Measurements from ENCODE around the gene DEDD2. TPM values are rescaled to one million over a fixed set of nuclear protein-coding genes. Genes with fewer than 3 reads are reported as not detected.

DEDD2 gene
- total RNA-seq, 4 donors from 2014 or later: 23.2 to 30.2 (median 27.8) TPM

- TF ChIP-seq, protein P1, sequence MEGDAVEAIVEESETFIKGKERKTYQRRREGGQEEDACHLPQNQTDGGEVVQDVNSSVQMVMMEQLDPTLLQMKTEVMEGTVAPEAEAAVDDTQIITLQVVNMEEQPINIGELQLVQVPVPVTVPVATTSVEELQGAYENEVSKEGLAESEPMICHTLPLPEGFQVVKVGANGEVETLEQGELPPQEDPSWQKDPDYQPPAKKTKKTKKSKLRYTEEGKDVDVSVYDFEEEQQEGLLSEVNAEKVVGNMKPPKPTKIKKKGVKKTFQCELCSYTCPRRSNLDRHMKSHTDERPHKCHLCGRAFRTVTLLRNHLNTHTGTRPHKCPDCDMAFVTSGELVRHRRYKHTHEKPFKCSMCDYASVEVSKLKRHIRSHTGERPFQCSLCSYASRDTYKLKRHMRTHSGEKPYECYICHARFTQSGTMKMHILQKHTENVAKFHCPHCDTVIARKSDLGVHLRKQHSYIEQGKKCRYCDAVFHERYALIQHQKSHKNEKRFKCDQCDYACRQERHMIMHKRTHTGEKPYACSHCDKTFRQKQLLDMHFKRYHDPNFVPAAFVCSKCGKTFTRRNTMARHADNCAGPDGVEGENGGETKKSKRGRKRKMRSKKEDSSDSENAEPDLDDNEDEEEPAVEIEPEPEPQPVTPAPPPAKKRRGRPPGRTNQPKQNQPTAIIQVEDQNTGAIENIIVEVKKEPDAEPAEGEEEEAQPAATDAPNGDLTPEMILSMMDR (IDR thresholded peaks at IDR 0.05): no peak
- Histone ChIP-seq H3K36me3 (peaks cover 10 to 100% (median 62%) of the 10 kb centered on the region in 3 donors), H3K27me3 (no peaks in the 10 kb centered on the region), H3K4me1 (peaks cover 0 to 29% (median 5%) of the 10 kb centered on the region in 3 donors), H3K9me3 (no peaks in the 10 kb centered on the region), H3K27ac (no peak overlapping the region), H3K4me3 (no peak overlapping the region)
- WGBS, 2 donors: 81 to 87% methylated on average over 4 to 5 of the region's 5 CpGs
- intact Hi-C loops (cut with DNase I): loop anchor here (10.0 kb wide), 1 partner anchor 100 kb away; the partner anchor contains the start of gene POU2F2
- no peak for DNase-seq
Observed at GRCh38 chr19:42235181-42235580, 17.7 kb upstream of the DEDD2 start.

- peaks cover 10 to 100% (median 64%) of the 10 kb centered on the region in 3 donors for H3K36me3 ChIP-seq
- WGBS, 2 donors: 94 to 95% methylated on average over 4 to 11 of the region's 11 CpGs
- no peaks in the 10 kb centered on the region for H3K27me3 ChIP-seq
- H3K9me3 ChIP-seq: no peaks in the 10 kb centered on the region
- H3K4me3 ChIP-seq: no peak overlapping the region
- H3K27ac ChIP-seq: no peak overlapping the region
- no peak for DNase-seq
- no peak for TF ChIP-seq POLR2A (IDR thresholded peaks at IDR 0.05)
- TF ChIP-seq, protein P1 (IDR thresholded peaks at IDR 0.05): no peak
- peaks cover 0 to 28% (median 0%) of the 10 kb centered on the region in 3 donors for H3K4me1 ChIP-seq
- intact Hi-C loops (cut with DNase I): loop anchor here (10.0 kb wide), 1 partner anchor 100 kb away; the partner anchor contains the start of gene POU2F2
Observed at GRCh38 chr19:42234364-42234763, 16.9 kb upstream of the DEDD2 start.

GRCh38 chr19:42233678-42234292 is 16.3 kb upstream of the DEDD2 start:
- intact Hi-C loops (cut with DNase I): loop anchor here (10.0 kb wide), 1 partner anchor 99 kb away; the partner anchor contains the start of gene POU2F2

DNA sequence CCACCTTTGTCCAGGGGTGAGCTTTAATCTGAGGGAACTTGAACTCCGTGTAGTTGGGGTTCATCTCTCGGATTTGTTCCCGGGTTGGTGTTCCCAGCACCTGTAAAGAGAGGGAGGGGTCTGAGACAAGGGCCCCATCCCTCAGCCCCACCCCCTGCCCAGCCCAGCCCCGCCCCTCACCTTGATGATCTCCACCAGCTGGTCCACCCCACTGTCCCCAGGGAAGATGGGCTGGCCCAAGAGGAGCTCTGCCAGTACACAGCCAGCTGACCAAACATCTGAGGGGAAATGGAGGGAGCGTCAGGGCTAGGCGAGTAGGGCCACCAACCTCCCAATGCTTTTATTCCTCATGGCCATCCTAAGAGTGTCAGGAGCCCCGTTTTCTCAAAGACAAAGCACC is 15.6 kb upstream of the DEDD2 start:
- H3K9me3 ChIP-seq: no peaks in the 10 kb centered on the region
- TF ChIP-seq, protein P1 (IDR thresholded peaks at IDR 0.05): no peak
- no peak for TF ChIP-seq POLR2A (IDR thresholded peaks at IDR 0.05)
- H3K36me3 ChIP-seq: peaks cover 10 to 100% (median 70%) of the 10 kb centered on the region in 3 donors
- no peak overlapping the region for H3K4me3 ChIP-seq
- 78% methylated on average over 2 of the region's 7 CpGs; no CpG with 5 or more reads in 1 of the 2 donors for WGBS, 2 donors
- intact Hi-C loops (cut with DNase I): loop anchor here (10.0 kb wide), 1 partner anchor 98 kb away; the partner anchor contains the start of gene POU2F2
- no peaks in the 10 kb centered on the region for H3K27me3 ChIP-seq
- DNase-seq: no peak
- no peak overlapping the region for H3K27ac ChIP-seq
- peaks cover 0 to 20% (median 0%) of the 10 kb centered on the region in 3 donors for H3K4me1 ChIP-seq

More at GRCh38 chr19:42233678-42234292, 16.3 kb upstream of the DEDD2 start:
- no peak for TF ChIP-seq POLR2A (IDR thresholded peaks at IDR 0.05)
- TF ChIP-seq, protein P1 (IDR thresholded peaks at IDR 0.05): no peak
- no peak for DNase-seq
- Histone ChIP-seq H3K4me1 (peaks cover 0 to 22% (median 0%) of the 10 kb centered on the region in 3 donors), H3K9me3 (no peaks in the 10 kb centered on the region), H3K27ac (no peak overlapping the region), H3K36me3 (peaks cover 10 to 100% (median 70%) of the 10 kb centered on the region in 3 donors), H3K27me3 (no peaks in the 10 kb centered on the region), H3K4me3 (no peak overlapping the region)
- 85 to 91% methylated on average over 4 to 5 of the region's 6 CpGs for WGBS, 2 donors

DNA sequence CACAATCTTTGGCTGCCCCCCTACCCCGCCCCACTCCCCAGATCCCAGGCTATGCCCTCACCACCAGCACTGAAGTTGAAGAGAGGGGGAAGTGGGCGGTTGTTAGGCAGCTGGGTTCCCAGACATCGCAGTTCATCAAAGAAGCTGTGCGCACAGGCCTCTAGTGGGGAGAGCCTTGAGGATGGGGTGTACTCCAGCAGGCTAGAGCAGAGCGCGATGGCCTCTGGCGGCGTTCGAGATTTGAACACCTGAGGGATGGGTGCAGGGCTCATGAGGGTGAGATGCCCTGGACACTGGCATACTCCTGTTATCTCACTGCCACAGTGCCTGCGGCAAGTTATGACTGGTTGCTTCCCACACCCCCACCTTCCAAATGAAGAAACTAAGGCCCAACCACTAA is 15.0 kb upstream of the DEDD2 start:
- no peak for DNase-seq
- H3K4me3 ChIP-seq: no peak overlapping the region
- H3K27ac ChIP-seq: no peak overlapping the region
- TF ChIP-seq, protein P1 (IDR thresholded peaks at IDR 0.05): no peak
- TF ChIP-seq POLR2A (IDR thresholded peaks at IDR 0.05): no peak
- 87 to 90% methylated on average over 9 to 10 of the region's 10 CpGs for WGBS, 2 donors
- intact Hi-C loops (cut with DNase I): loop anchor here (10.0 kb wide), 1 partner anchor 98 kb away; the partner anchor contains the start of gene POU2F2
- H3K9me3 ChIP-seq: no peaks in the 10 kb centered on the region
- peaks cover 0 to 20% (median 0%) of the 10 kb centered on the region in 3 donors for H3K4me1 ChIP-seq
- peaks cover 10 to 100% (median 70%) of the 10 kb centered on the region in 3 donors for H3K36me3 ChIP-seq
- H3K27me3 ChIP-seq: no peaks in the 10 kb centered on the region

Data from esophagus squamous epithelium (tissue), 5 donors.